Uterus (tissue), 2 donors: ENCODE data around the gene NKX3-2.

ENCODE experiments used
- CTCF ChIP-seq, 4 experiments: fragments of 200-600 bp in 2 of 4; fragments of 450-650 bp in 2 of 4; sonication (generic) in 2 of 4; IDR thresholded peaks; one replicate each; pipeline ENCODE4 v1.5.1; 2016 to 2019; ENCODE audit warnings: antibody characterized with exemption in 4 of 4, mild to moderate bottlenecking in 2 of 4, moderate library complexity in 1 of 4
- POLR2A ChIP-seq, 2 donors: fragments of 450-650 bp; IDR thresholded peaks; one replicate each; pipeline ENCODE4 v1.6.1; 2016; ENCODE audit warnings: antibody characterized with exemption in 2 of 2, mild to moderate bottlenecking in 1 of 2, moderate library complexity in 1 of 2

GRCh38 chr4:13495753-13496152, 48.6 kb downstream of the NKX3-2 start:
- TF ChIP-seq CTCF (IDR thresholded peaks at IDR 0.05) (no peak), POLR2A (IDR thresholded peaks at IDR 0.05) (no peak)
